ENCODE results near the gene MLKL.

Gene MLKL

GRCh38 chr16:74650966-74651567 lies 49.6 kb downstream of the MLKL start:
- no peak for DNase-seq (ENCODE audit: low read depth)

DNA sequence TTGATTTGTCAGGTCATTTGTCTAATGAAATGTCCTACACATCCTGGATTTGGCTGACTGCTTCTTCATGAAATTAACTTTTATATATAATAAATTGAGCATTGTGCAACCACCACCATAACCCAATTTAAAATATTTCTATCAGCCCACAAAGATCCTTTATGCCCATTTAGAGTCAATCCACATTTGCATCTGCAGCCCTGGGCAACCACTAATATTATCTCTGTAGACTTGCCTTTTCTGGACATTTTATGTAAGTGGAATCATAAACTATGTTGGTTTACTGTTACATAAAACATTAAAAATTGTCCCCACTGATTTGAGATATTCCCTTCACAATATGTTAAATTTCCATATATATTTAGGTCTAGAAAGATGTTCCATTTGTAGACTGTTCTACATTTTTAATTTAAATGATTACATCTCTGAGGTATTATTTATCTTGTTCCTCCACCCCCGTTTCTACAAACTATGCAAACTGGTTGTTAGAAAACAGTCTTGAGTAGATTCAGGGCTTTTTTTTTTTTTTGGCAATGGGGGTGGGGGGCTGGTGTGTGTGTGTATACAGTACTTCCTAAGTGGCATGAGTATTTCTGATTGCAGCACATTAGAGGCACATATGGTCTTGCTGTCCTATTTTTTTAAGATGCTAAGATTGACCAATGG lies 50.7 kb downstream of the MLKL start:
- DNase-seq (ENCODE audit: low read depth), result no peak

DNA sequence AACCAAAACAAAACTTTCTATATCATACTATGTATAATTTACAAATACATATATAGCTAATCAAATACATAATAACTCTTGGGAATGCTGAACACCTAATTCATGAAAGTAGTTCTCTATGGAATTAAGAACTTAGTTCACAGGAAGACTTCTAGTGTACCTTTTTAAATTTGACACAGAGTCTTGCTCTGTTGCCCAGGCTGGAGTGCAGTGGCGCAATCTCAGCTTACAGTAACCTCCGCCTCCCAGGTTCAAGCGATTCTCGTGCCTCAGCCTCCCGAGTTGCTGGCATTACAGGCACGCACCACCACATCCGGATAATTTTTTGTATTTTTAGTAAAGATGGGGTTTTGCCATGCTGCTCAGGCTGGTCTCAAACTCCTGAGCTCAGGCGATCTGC lies 58.7 kb downstream of the MLKL start:
- no peak for DNase-seq (ENCODE audit: low read depth)

GRCh38 chr16:74637742-74638453 lies 62.8 kb downstream of the MLKL start:
- no peak for DNase-seq (ENCODE audit: low read depth)

DNA sequence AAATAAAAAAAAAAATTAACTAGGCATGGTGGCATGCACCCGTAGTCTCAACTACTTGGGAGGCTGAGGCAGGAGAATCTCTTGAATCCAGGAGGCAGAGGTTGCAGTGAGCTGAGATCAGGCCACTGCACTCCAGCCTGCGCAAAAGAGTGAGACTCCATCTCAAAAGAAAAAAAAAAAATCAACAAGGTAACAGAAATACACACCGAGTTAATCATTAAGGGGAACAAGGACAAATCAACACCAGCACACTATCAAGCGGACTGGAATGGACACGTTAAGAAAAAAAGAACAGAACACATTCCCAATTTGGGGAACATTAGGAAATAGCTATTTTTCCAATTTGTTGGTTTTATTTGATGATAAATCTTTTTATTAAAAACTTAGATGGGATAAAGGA lies 65.4 kb downstream of the MLKL start:
- no peak for DNase-seq (ENCODE audit: low read depth)

DNA sequence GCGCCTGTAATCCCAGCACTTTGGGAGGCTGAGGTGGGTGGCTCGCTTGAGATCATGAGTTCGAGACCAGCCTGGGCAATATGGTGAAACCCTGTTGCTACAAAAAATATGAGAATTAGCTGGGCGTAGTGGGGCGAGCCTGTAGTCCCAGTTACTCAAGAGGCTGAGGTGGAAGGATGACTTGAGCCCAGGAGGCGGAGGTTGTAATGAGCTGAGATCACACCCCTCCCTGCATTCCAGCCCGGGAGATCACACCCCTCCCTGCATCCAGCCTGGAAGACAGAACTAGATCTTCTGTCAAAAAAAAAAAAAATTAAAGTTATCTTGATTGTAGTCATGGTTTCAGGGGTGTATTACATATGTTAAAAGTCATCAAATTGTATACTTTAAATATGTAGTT lies 67.0 kb downstream of the MLKL start:
- no peak for DNase-seq (ENCODE audit: low read depth)

- DNase-seq (ENCODE audit: low read depth), result no peak
Observed at GRCh38 chr16:74627506-74628220, 73.0 kb downstream of the MLKL start.

DNA sequence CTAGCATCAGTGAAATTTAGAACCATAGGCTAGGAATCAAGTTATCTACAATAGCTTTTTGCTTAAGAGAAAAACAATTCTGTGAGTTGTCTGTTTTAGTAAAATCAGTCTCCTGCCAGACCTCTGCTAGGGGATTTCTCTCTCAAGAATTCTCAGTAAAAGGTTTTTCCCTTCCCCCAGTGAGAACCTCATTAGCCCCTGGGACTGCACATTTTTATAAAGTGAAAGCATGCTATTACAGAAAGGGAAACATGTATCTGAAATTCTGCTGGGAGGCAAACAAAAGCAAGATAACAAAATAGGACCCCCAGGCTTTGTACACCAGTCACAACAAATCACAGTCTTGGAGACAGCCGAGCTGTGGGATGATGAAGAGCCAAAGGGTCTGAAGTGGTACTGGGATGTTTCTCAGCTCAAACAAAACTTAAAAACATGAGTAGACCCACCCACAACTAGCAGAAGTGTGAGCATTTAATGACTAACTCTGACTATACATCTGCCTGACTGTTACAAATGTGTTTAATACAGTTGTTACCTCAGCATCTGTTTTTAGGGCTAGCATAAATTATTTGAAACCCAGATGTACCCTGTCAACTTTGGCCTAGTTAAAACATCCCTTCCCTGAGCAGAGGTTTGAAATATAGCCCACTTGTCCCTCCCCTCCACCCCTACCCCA lies 73.8 kb downstream of the MLKL start:
- no peak for DNase-seq (ENCODE audit: low read depth)

- DNase-seq (ENCODE audit: low read depth), result no peak
Observed at GRCh38 chr16:74625500-74626350, 74.9 kb downstream of the MLKL start.

DNA sequence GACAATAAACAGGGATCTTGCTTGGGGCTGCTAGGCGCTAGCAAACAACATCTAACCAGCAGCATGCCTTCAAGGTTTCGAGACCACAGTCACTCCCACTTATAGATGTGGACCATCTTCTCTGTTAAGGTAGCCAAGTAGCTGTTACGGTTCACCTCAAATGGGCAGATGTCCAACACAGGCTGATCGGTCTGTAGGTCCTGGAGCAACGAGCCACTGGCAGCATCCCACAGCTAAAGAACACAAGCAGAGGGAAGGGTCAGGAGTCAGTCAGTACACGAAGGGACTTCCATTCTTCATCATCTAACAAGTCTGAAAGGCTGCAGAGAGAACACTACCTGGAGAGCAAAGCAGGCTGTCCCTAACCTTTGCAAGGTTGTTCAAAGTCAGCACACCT lies 76.8 kb downstream of the MLKL start:
- no peak for DNase-seq (ENCODE audit: low read depth)

DNA sequence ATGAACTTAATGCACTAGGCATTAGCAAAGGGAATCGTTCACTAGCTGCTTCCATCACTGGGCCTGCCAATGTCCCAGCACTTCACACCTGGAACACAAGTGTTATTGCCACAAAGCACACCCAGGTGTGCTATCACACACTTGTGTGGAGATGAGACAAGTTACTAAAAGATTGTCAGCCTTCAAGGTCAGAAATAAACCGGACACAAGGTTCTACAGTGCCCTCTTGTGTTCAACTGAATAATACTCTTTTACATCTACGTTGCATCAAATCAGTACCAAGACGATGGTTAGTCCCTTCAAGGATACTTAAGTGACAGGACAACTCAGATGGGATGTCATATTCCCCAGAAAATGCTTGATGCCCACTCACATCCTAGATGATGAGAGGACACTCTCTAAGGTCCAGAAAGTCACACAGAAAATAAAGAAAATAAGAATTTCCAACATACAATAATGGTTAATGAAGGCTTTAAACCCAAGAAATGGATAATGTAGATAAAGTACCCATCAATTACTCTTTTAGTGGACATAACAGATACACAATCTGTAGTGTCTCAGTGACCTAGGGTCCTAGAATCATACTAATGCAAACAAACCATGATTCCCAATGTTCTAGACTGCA lies 77.3 kb downstream of the MLKL start:
- DNase-seq (ENCODE audit: low read depth), result no peak

GRCh38 chr16:74622005-74622404 lies 78.7 kb downstream of the MLKL start:
- DNase-seq (ENCODE audit: low read depth), result no peak

Measured in stromal cell of bone marrow (primary cell).